Neutrophil (primary cell): Measurements from ENCODE around the gene ADGRV1.

Experiments used
- H3K27ac ChIP-seq: fragments of 200-600 bp; sonication (generic); 2 replicates; pipeline ENCODE4 v1.5.1; 2016; ENCODE audit warnings: mild to moderate bottlenecking, moderate library complexity
- H3K27me3 ChIP-seq: fragments of 200-600 bp; sonication (generic); 2 replicates; pipeline ENCODE4 v1.6.0; 2016; ENCODE audit warnings: mild to moderate bottlenecking
- H3K36me3 ChIP-seq: fragments of 200-600 bp; sonication (generic); 2 replicates; pipeline ENCODE4 v1.5.1; 2017
- H3K4me1 ChIP-seq, 2 experiments: fragments of 200-600 bp in 1 of 2; sonication (generic) in 1 of 2; 1 replicate in 1 of 2; 2 replicates in 1 of 2; pipeline versions ENCODE4 v1.5.1 to v1.6.1; 2013 to 2016; ENCODE audit warnings: low read depth in 1 of 2, low read length in 1 of 2, mild to moderate bottlenecking in 1 of 2, moderate library complexity in 1 of 2; ENCODE audit not compliant: control insufficient read depth in 1 of 2, insufficient read depth in 1 of 2
- H3K4me3 ChIP-seq, 2 experiments: fragments of 200-600 bp in 1 of 2; sonication (generic) in 1 of 2; 1 replicate in 1 of 2; 2 replicates in 1 of 2; pipeline ENCODE4 v1.5.1; 2013 to 2016; ENCODE audit warnings: low read depth in 1 of 2, low read length in 1 of 2, mild to moderate bottlenecking in 1 of 2, moderate library complexity in 1 of 2
- H3K9me3 ChIP-seq: fragments of 200-600 bp; sonication (generic); 2 replicates; pipeline ENCODE4 v1.5.1; 2016
- CTCF ChIP-seq: fragments of 200-600 bp; sonication (generic); IDR thresholded peaks from 2 replicates; pipeline ENCODE4 v1.5.1; 2016; ENCODE audit warnings: antibody characterized with exemption

The ADGRV1 gene

GRCh38 chr5:90948969-90949368, 390.4 kb downstream of the ADGRV1 start:
- Histone ChIP-seq H3K4me1 (no peaks in the 10 kb centered on the region), H3K27me3 (no peaks in the 10 kb centered on the region)
- TF ChIP-seq CTCF, result no peak

GRCh38 chr5:90949469-90950358, 391.1 kb downstream of the ADGRV1 start:
- Histone ChIP-seq H3K4me1 (no peaks in the 10 kb centered on the region), H3K9me3 (no peaks in the 10 kb centered on the region), H3K27ac (no peak overlapping the region), H3K36me3 (no peaks in the 10 kb centered on the region), H3K27me3 (no peaks in the 10 kb centered on the region), H3K4me3 (no peak overlapping the region)
- no peak for TF ChIP-seq CTCF

More at GRCh38 chr5:90948969-90949368, 390.4 kb downstream of the ADGRV1 start:
- H3K36me3 ChIP-seq, result no peaks in the 10 kb centered on the region
- H3K4me3 ChIP-seq, result no peak overlapping the region
- no peak overlapping the region for H3K27ac ChIP-seq
- H3K9me3 ChIP-seq, result no peaks in the 10 kb centered on the region

GRCh38 chr5:90955001-90955635, 396.5 kb downstream of the ADGRV1 start:
- TF ChIP-seq CTCF, result no peak
- Histone ChIP-seq H3K9me3 (no peaks in the 10 kb centered on the region), H3K27ac (no peak overlapping the region), H3K27me3 (no peaks in the 10 kb centered on the region), H3K4me1 (no peaks in the 10 kb centered on the region), H3K4me3 (no peak overlapping the region), H3K36me3 (no peaks in the 10 kb centered on the region)

- H3K9me3 ChIP-seq, result no peaks in the 10 kb centered on the region
- no peaks in the 10 kb centered on the region for H3K27me3 ChIP-seq
- H3K36me3 ChIP-seq, result no peaks in the 10 kb centered on the region
- no peaks in the 10 kb centered on the region for H3K4me1 ChIP-seq
- H3K4me3 ChIP-seq, result no peak overlapping the region
- no peak for TF ChIP-seq CTCF
- no peak overlapping the region for H3K27ac ChIP-seq
These were observed 398.0 kb downstream of the ADGRV1 start for GRCh38 chr5:90956511-90957097.

- no peak overlapping the region for H3K4me3 ChIP-seq
- no peak for TF ChIP-seq CTCF
- H3K4me1 ChIP-seq, result no peaks in the 10 kb centered on the region
- no peaks in the 10 kb centered on the region for H3K27me3 ChIP-seq
- no peaks in the 10 kb centered on the region for H3K36me3 ChIP-seq
- no peaks in the 10 kb centered on the region for H3K9me3 ChIP-seq
- no peak overlapping the region for H3K27ac ChIP-seq
These were observed 399.3 kb downstream of the ADGRV1 start for GRCh38 chr5:90957906-90958305.
